ENCODE measurements around the gene PRUNE2. TPM values are rescaled to one million over a fixed set of nuclear protein-coding genes. Genes with fewer than 3 reads are reported as not detected.

PRUNE2 gene
- polyA plus RNA-seq, 1 donor (not counting 4 experiments of a cell fraction or from before 2014, with no cell fraction given): 0.41 TPM

DNA sequence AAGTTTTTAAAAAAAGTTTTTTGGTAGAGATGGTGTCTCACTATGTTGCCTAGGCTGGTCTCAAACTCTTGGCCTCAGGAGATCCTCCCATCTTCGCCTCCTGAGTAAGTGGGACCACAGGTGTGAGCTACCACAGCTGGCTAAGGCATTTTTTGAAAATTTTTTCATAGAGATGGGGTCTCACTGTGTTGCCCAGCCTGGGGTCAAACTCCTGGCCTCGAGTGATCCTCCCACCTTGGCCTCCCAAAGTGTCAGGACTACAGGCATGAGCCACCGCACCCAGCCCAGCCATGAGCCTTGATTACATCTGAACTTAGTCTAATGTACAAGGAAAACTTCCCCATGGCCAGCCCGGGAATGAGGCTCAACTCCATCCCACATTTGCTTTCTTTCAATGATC is 219.2 kb downstream of the PRUNE2 start:
- Histone ChIP-seq H3K27ac (ENCODE audit: control insufficient read depth, insufficient read depth, low read length) (no peak overlapping the region), H3K79me2 (ENCODE audit: control insufficient read depth, insufficient read depth, low read length) (no peaks in the 10 kb centered on the region), H4K20me1 (ENCODE audit: control insufficient read depth, extremely low read depth, insufficient read depth, low read length) (no peaks in the 10 kb centered on the region), H3K4me1 (ENCODE audit: control insufficient read depth, extremely low read depth, insufficient read depth, low read length) (no peaks in the 10 kb centered on the region), H3K4me3 (ENCODE audit: control insufficient read depth in 2 of 3, extremely low read depth in 1 of 3, insufficient read depth in 2 of 3, low read depth in 1 of 3, low read length in 3 of 3) (no peak overlapping the region), H2AFZ (ENCODE audit: control insufficient read depth, low read length) (no peak overlapping the region), H3K9me3 (ENCODE audit: control insufficient read depth, low read depth, low read length) (no peaks in the 10 kb centered on the region), H3K36me3 (ENCODE audit: control insufficient read depth in 2 of 2, extremely low read depth in 1 of 2, insufficient read depth in 2 of 2, low read length in 2 of 2) (no peaks in the 10 kb centered on the region), H3K27me3 (ENCODE audit: control insufficient read depth, extremely low read depth, insufficient read depth, low read length) (peaks cover under 1% of the 10 kb centered on the region), H3K9ac (ENCODE audit: control insufficient read depth, extremely low read depth, insufficient read depth, low read length) (no peak overlapping the region), H3K9me1 (ENCODE audit: control insufficient read depth, extremely low read depth, insufficient read depth, low read length) (no peaks in the 10 kb centered on the region), H3K4me2 (ENCODE audit: control insufficient read depth, extremely low read depth, insufficient read depth, low read depth, low read length) (no peak overlapping the region)
- TF ChIP-seq, protein P1, sequence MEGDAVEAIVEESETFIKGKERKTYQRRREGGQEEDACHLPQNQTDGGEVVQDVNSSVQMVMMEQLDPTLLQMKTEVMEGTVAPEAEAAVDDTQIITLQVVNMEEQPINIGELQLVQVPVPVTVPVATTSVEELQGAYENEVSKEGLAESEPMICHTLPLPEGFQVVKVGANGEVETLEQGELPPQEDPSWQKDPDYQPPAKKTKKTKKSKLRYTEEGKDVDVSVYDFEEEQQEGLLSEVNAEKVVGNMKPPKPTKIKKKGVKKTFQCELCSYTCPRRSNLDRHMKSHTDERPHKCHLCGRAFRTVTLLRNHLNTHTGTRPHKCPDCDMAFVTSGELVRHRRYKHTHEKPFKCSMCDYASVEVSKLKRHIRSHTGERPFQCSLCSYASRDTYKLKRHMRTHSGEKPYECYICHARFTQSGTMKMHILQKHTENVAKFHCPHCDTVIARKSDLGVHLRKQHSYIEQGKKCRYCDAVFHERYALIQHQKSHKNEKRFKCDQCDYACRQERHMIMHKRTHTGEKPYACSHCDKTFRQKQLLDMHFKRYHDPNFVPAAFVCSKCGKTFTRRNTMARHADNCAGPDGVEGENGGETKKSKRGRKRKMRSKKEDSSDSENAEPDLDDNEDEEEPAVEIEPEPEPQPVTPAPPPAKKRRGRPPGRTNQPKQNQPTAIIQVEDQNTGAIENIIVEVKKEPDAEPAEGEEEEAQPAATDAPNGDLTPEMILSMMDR (optimal IDR thresholded peaks at IDR 0.05 in 1 of 3, IDR thresholded peaks at IDR 0.05 in 1 of 3, conservative IDR thresholded peaks at IDR 0.05 in 1 of 3; ENCODE audit: extremely low read depth in 1 of 3, insufficient read depth in 2 of 3, low read length in 3 of 3): no peak
- TF ChIP-seq EZH2 (IDR thresholded peaks at IDR 0.05; ENCODE audit: low read length): no peak
- no peak for DNase-seq (ENCODE audit: low read depth, low spot score)
- no peak for FAIRE-seq
- dilution Hi-C loops (cut with MboI; ENCODE audit: extremely low pct_ligation_motif_present, low sequenced_read_pairs): no loop called here

DNA sequence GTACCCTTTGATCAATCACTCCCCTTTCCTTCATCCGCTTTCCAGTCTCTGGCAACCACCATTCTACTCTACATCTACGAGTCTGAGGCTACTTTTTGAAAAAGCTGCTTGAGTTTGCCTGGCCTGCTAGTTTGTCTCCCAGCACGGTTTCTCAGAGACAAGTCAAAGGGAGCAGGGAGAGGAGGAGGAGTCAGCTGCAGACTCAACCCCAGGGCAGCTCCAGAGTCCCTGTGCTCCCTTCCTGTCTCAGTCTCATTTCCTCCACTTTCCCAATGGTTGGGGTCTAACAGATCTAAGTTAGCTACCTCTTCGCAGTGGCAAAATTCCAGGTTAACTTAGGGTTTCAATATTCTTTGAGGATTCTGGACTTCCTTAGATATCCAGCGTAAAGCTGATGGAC is 221.7 kb downstream of the PRUNE2 start:
- no peaks in the 10 kb centered on the region for H3K9me1 ChIP-seq (ENCODE audit: control insufficient read depth, extremely low read depth, insufficient read depth, low read length)
- dilution Hi-C loops (cut with MboI; ENCODE audit: extremely low pct_ligation_motif_present, low sequenced_read_pairs): no loop called here
- TF ChIP-seq EZH2 (IDR thresholded peaks at IDR 0.05; ENCODE audit: low read length): no peak
- TF ChIP-seq, protein P1 (optimal IDR thresholded peaks at IDR 0.05 in 1 of 3, IDR thresholded peaks at IDR 0.05 in 1 of 3, conservative IDR thresholded peaks at IDR 0.05 in 1 of 3; ENCODE audit: extremely low read depth in 1 of 3, insufficient read depth in 2 of 3, low read length in 3 of 3): no peak

More for the DNA sequence above, 221.7 kb downstream of the PRUNE2 start:
- Histone ChIP-seq H4K20me1 (ENCODE audit: control insufficient read depth, extremely low read depth, insufficient read depth, low read length) (no peaks in the 10 kb centered on the region), H3K36me3 (ENCODE audit: control insufficient read depth in 2 of 2, extremely low read depth in 1 of 2, insufficient read depth in 2 of 2, low read length in 2 of 2) (no peaks in the 10 kb centered on the region), H3K4me2 (ENCODE audit: control insufficient read depth, extremely low read depth, insufficient read depth, low read depth, low read length) (no peak overlapping the region), H3K27ac (ENCODE audit: control insufficient read depth, insufficient read depth, low read length) (no peak overlapping the region), H3K9ac (ENCODE audit: control insufficient read depth, extremely low read depth, insufficient read depth, low read length) (no peak overlapping the region), H3K4me1 (ENCODE audit: control insufficient read depth, extremely low read depth, insufficient read depth, low read length) (no peaks in the 10 kb centered on the region), H3K4me3 (ENCODE audit: control insufficient read depth in 2 of 3, extremely low read depth in 1 of 3, insufficient read depth in 2 of 3, low read depth in 1 of 3, low read length in 3 of 3) (no peak overlapping the region), H3K27me3 (ENCODE audit: control insufficient read depth, extremely low read depth, insufficient read depth, low read length) (no peaks in the 10 kb centered on the region), H3K9me3 (ENCODE audit: control insufficient read depth, low read depth, low read length) (no peaks in the 10 kb centered on the region), H3K79me2 (ENCODE audit: control insufficient read depth, insufficient read depth, low read length) (no peaks in the 10 kb centered on the region), H2AFZ (ENCODE audit: control insufficient read depth, low read length) (no peak overlapping the region)
- FAIRE-seq (no peak), DNase-seq (ENCODE audit: low read depth, low spot score) (no peak)

All from keratinocyte (primary cell).